Endothelial cell of umbilical vein (primary cell): ENCODE measurements around the gene NECAB2. TPM values are rescaled to one million over a fixed set of nuclear protein-coding genes. Genes with fewer than 3 reads are reported as not detected.

ENCODE experiments used
- BruUV-seq: library from RNA; stranded (reverse); fragments of 400-500 nt; replicated peaks from 2 replicates; lab custom pipeline; 2021; lab: Mats Ljungman, UMichigan
- CTCF ChIA-PET: fragments of 300-600, 350-600 bp; sonication (Branson Sonifier 250); formaldehyde crosslinking; loops from one replicate; lab custom pipeline; 2021; ENCODE audit warnings: antibody characterized with exemption, inconsistent platforms; lab: Charles Lee
- POLR2A ChIA-PET: fragments of 300-600, 350-600 bp; sonication (Branson Sonifier 250); formaldehyde crosslinking; loops from one replicate; lab custom pipeline; 2021; ENCODE audit warnings: antibody characterized with exemption, inconsistent platforms; lab: Charles Lee
- DNase-seq: peaks from one replicate; pipeline ENCODE4 v3.0.0-alpha.2; 2011; ENCODE audit warnings: low read depth, low spot score
- FAIRE-seq: peaks from 2 replicates; lab custom pipeline; 2011; peaks lifted over from hg19 to GRCh38; lab: Jason Lieb, UNC
- H2AFZ ChIP-seq: 2 replicates; pipeline ENCODE4 v1.6.0; 2012; ENCODE audit warnings: low read depth, low read length, control low read depth, inconsistent platforms
- H3K27ac ChIP-seq: 2 replicates; pipeline ENCODE4 v1.5.1; 2011; ENCODE audit warnings: low read depth, mild to moderate bottlenecking, control low read depth, low read length, moderate library complexity; ENCODE audit not compliant: insufficient read depth
- H3K27me3 ChIP-seq, 2 experiments: 2 replicates each; pipeline versions ENCODE4 v1.6.0 to v1.6.1; 2011; ENCODE audit warnings: low read length in 2 of 2, mixed read lengths in 1 of 2; ENCODE audit not compliant: control insufficient read depth in 2 of 2, insufficient read depth in 2 of 2
- H3K36me3 ChIP-seq, 2 experiments: 2 replicates in 1 of 2; 3 replicates in 1 of 2; pipeline ENCODE4 v1.5.1; 2011; ENCODE audit warnings: low read length in 2 of 2, mild to moderate bottlenecking in 1 of 2, moderate library complexity in 1 of 2; ENCODE audit not compliant: control insufficient read depth in 2 of 2, insufficient read depth in 2 of 2; ENCODE audit errors: extremely low read depth in 1 of 2
- H3K4me1 ChIP-seq: 3 replicates; pipeline ENCODE4 v1.5.1; 2011; ENCODE audit warnings: mild to moderate bottlenecking, low read length; ENCODE audit not compliant: control insufficient read depth, insufficient read depth; ENCODE audit errors: extremely low read depth
- H3K4me2 ChIP-seq: 2 replicates; pipeline ENCODE4 v1.6.1; 2011; ENCODE audit warnings: low read length, control low read depth, mixed read lengths; ENCODE audit not compliant: insufficient read depth
- H3K4me3 ChIP-seq, 3 experiments: fragments of 200-600 bp in 1 of 3; sonication (generic), shearing (Covaris generic) in 1 of 3; replicated peaks in 1 of 3; 2 replicates each; pipeline ENCODE4 v1.5.1; 2011 to 2016; ENCODE audit warnings: control low read depth in 3 of 3, low read length in 3 of 3, mild to moderate bottlenecking in 2 of 3, inconsistent platforms in 1 of 3, low read depth in 1 of 3, moderate library complexity in 1 of 3; ENCODE audit not compliant: insufficient read depth in 1 of 3
- H3K79me2 ChIP-seq: 2 replicates; pipeline ENCODE4 v1.6.0; 2012; ENCODE audit warnings: low read length, inconsistent platforms; ENCODE audit not compliant: control insufficient read depth, insufficient read depth
- H3K9ac ChIP-seq: replicated peaks from 2 replicates; pipeline ENCODE3; 2011; ENCODE audit warnings: low read length, control low read depth; ENCODE audit not compliant: insufficient read depth; ENCODE audit errors: extremely low read depth
- H3K9me1 ChIP-seq: replicated peaks from 3 replicates; pipeline ENCODE4 v1.6.0; 2011; ENCODE audit warnings: mild to moderate bottlenecking, low read length; ENCODE audit not compliant: control insufficient read depth, insufficient read depth; ENCODE audit errors: extremely low read depth
- H3K9me3 ChIP-seq: replicated peaks from 2 replicates; pipeline ENCODE4 v1.5.1; 2012; ENCODE audit warnings: low read length, inconsistent platforms; ENCODE audit not compliant: control insufficient read depth, insufficient read depth
- H4K20me1 ChIP-seq: replicated peaks from 2 replicates; pipeline ENCODE3; 2011; ENCODE audit warnings: mild to moderate bottlenecking, low read length; ENCODE audit not compliant: control insufficient read depth, insufficient read depth; ENCODE audit errors: extremely low read depth
- CTCF ChIP-seq, 2 donors: IDR thresholded peaks; 1 replicate in 1 of 2; 2 replicates in 1 of 2; pipeline ENCODE4 v1.5.1; 2011; ENCODE audit warnings: low read length in 2 of 2, mild to moderate bottlenecking in 2 of 2, moderate library complexity in 2 of 2, control low read depth in 1 of 2, inconsistent platforms in 1 of 2, low read depth in 1 of 2; ENCODE audit not compliant: insufficient read depth in 1 of 2; ENCODE audit errors: extremely low read depth in 1 of 2
- EZH2 ChIP-seq: IDR thresholded peaks from 2 replicates; pipeline ENCODE4 v1.6.1; 2012; ENCODE audit warnings: borderline replicate concordance, low read depth, mild to moderate bottlenecking, moderate library complexity, low read length, inconsistent platforms; ENCODE audit not compliant: severe bottlenecking
- FOS ChIP-seq: IDR thresholded peaks from 2 replicates; pipeline ENCODE4 v1.6.1; 2011; ENCODE audit warnings: mild to moderate bottlenecking, low read length, moderate library complexity, borderline replicate concordance; ENCODE audit not compliant: insufficient read depth
- GATA2 ChIP-seq: IDR thresholded peaks from 2 replicates; pipeline ENCODE4 v1.7.0; 2011; ENCODE audit warnings: low read depth, mild to moderate bottlenecking, moderate library complexity, mixed read lengths, low read length; ENCODE audit not compliant: insufficient read length, insufficient read depth
- MAX ChIP-seq: IDR thresholded peaks from 2 replicates; pipeline ENCODE4 v1.6.1; 2011; ENCODE audit not compliant: insufficient read depth, insufficient read length
- POLR2A ChIP-seq: IDR thresholded peaks from 2 replicates; pipeline ENCODE4 v1.6.1; 2012; ENCODE audit warnings: low read depth, mild to moderate bottlenecking, control low read depth, low read length
- dilution Hi-C: fragments of 300-500 bp; cut with MboI; formaldehyde crosslinking; loops from one replicate; pipeline ENCODE4 v1.15.0; 2019; ENCODE audit warnings: low sequenced_read_pairs; ENCODE audit not compliant: extremely low pct_ligation_motif_present
- intact Hi-C: fragments of 100-400 bp; cut with micrococcal nuclease; formaldehyde crosslinking; loops from one replicate; pipeline ENCODE4 v1.10.0; 2022
- polyA plus RNA-seq, 4 experiments: library from polyadenylated mRNA; depleted of rRNA in 3 of 4; stranded (reverse) in 3 of 4; unstranded in 1 of 4; fragments of >200 nt; gene quantifications; 2 replicates each; pipeline versions ENCODE4 v1.2.1 to v1.2.3, GENCODE V29; 2011 to 2012; ENCODE audit warnings: missing spikeins in 1 of 4
- total RNA-seq: library from RNA; stranded (reverse); gene quantifications from 2 replicates; pipeline ENCODE4 v1.2.3, GENCODE V29; 2021

The NECAB2 gene
- total and polyA plus RNA-seq, 2 donors (not counting 3 experiments of a cell fraction or from before 2014, with no cell fraction given), result 0.26 to 0.31 TPM

GRCh38 chr16:84044118-84044488 is 76.1 kb downstream of the NECAB2 start:
- Histone ChIP-seq H3K4me1 (no peaks in the 10 kb centered on the region), H3K4me2 (no peak overlapping the region), H3K79me2 (no peaks in the 10 kb centered on the region), H3K9me1 (no peaks in the 10 kb centered on the region), H3K9ac (no peak overlapping the region), H3K27me3 (peaks cover 0 to 4% of the 10 kb centered on the region in 2 experiments), H2AFZ (no peak overlapping the region), H3K9me3 (no peaks in the 10 kb centered on the region), H3K36me3 (no peaks in the 10 kb centered on the region), H3K4me3 (no peak overlapping the region), H3K27ac (no peak overlapping the region), H4K20me1 (no peaks in the 10 kb centered on the region)
- TF ChIP-seq POLR2A (no peak), FOS (no peak), CTCF (IDR thresholded peaks at IDR 0.05; ENCODE audit: extremely low read depth in 1 of 2, insufficient read depth in 1 of 2, low read depth in 1 of 2, low read length in 2 of 2) (peak; percentile 12 to 23), MAX (no peak), GATA2 (no peak), EZH2 (peak; percentile 25)
- intact Hi-C loops (loop anchor here (5.0 kb wide), 1 partner anchor 87 kb away; no protein-coding TSS in a partner anchor), dilution Hi-C loops (no loop called here)
- DNase-seq, result peak; percentile 20
- FAIRE-seq, result no peak
- ChIA-PET POLR2A (no interaction called here), CTCF (interaction anchor here (0.5 to 2.0 kb wide), 4 partner anchors 86 to 117 kb away, joined by 3 to 8 read pairs (median 4); no protein-coding TSS in a partner anchor)
- BruUV-seq, result no TSS peak
